Nephron progenitor cell (in vitro differentiated cells): ENCODE measurements around the gene SRGAP3.

Experiments used
- DNase-seq: peaks from one replicate; pipeline ENCODE4 v3.0.0; 2021
- H3K27ac Mint-ChIP-seq: 2 replicates; pipeline ENCODE4 v1.8.0; 2021; ENCODE audit warnings: mild to moderate bottlenecking, moderate library complexity, mixed read lengths
- H3K27me3 Mint-ChIP-seq: 2 replicates; pipeline ENCODE4 v1.8.0; 2021; ENCODE audit warnings: mild to moderate bottlenecking, low read depth, mixed read lengths; ENCODE audit not compliant: poor library complexity
- H3K36me3 Mint-ChIP-seq: 2 replicates; pipeline ENCODE4 v1.8.0; 2021; ENCODE audit warnings: low read depth, mixed read lengths
- H3K4me1 Mint-ChIP-seq: 2 replicates; pipeline ENCODE4 v1.8.0; 2021; ENCODE audit warnings: mixed read lengths
- H3K4me3 Mint-ChIP-seq: 2 replicates; pipeline ENCODE4 v1.8.0; 2021; ENCODE audit warnings: mild to moderate bottlenecking, moderate library complexity, mixed read lengths
- H3K9me3 Mint-ChIP-seq: 2 replicates; pipeline ENCODE4 v1.8.0; 2021; ENCODE audit warnings: mild to moderate bottlenecking, moderate library complexity, mixed read lengths
- CTCF ChIP-seq: fragments of 200-600 bp; sonication (generic); IDR thresholded peaks from 2 replicates; pipeline ENCODE4 v1.5.0; 2021; ENCODE audit warnings: antibody characterized with exemption

Gene SRGAP3

GRCh38 chr3:9183811-9184460 is 65.5 kb downstream of the SRGAP3 start:
- Mint-ChIP-seq H3K4me1 (peaks cover 87% of the 10 kb centered on the region), H3K36me3 (peaks cover 6% of the 10 kb centered on the region), H3K9me3 (no peaks in the 10 kb centered on the region), H3K27me3 (peaks cover 8% of the 10 kb centered on the region), H3K4me3 (peak overlapping the region; percentile 71), H3K27ac (peak overlapping the region; percentile 99)
- peak; percentile 62 for DNase-seq
- no peak for TF ChIP-seq CTCF

GRCh38 chr3:9183011-9183410 is 66.4 kb downstream of the SRGAP3 start:
- no peak for TF ChIP-seq CTCF

GRCh38 chr3:9180764-9181117 is 68.7 kb downstream of the SRGAP3 start:
- H3K9me3 Mint-ChIP-seq = peaks cover 6% of the 10 kb centered on the region
- H3K4me3 Mint-ChIP-seq = peak overlapping the region; percentile 5
- peaks cover 3% of the 10 kb centered on the region for H3K27me3 Mint-ChIP-seq
- DNase-seq = no peak
- H3K4me1 Mint-ChIP-seq = peaks cover 89% of the 10 kb centered on the region
- TF ChIP-seq CTCF = no peak
- peaks cover 27% of the 10 kb centered on the region for H3K36me3 Mint-ChIP-seq
- peak overlapping the region; percentile 89 for H3K27ac Mint-ChIP-seq

More at GRCh38 chr3:9183011-9183410, 66.4 kb downstream of the SRGAP3 start:
- peaks cover 8% of the 10 kb centered on the region for H3K27me3 Mint-ChIP-seq
- H3K36me3 Mint-ChIP-seq = peaks cover 12% of the 10 kb centered on the region
- DNase-seq = no peak
- peaks cover 93% of the 10 kb centered on the region for H3K4me1 Mint-ChIP-seq
- peak overlapping the region; percentile 71 for H3K4me3 Mint-ChIP-seq
- no peaks in the 10 kb centered on the region for H3K9me3 Mint-ChIP-seq
- peak overlapping the region; percentile 99 for H3K27ac Mint-ChIP-seq

GRCh38 chr3:9179826-9180763 is 69.4 kb downstream of the SRGAP3 start:
- Mint-ChIP-seq H3K27ac (peak overlapping the region; percentile 93), H3K4me1 (peaks cover 86% of the 10 kb centered on the region), H3K27me3 (peaks cover 3% of the 10 kb centered on the region), H3K36me3 (peaks cover 27% of the 10 kb centered on the region), H3K9me3 (peaks cover 6% of the 10 kb centered on the region), H3K4me3 (peak overlapping the region; percentile 5)
- DNase-seq = no peak
- no peak for TF ChIP-seq CTCF

- Mint-ChIP-seq H3K27ac (peak overlapping the region; percentile 44), H3K36me3 (peaks cover 27% of the 10 kb centered on the region), H3K9me3 (peaks cover 6% of the 10 kb centered on the region), H3K27me3 (peaks cover 6% of the 10 kb centered on the region), H3K4me3 (peak overlapping the region; percentile 54), H3K4me1 (peaks cover 83% of the 10 kb centered on the region)
- no peak for TF ChIP-seq CTCF
- no peak for DNase-seq
Observed at GRCh38 chr3:9178697-9179096, 70.7 kb downstream of the SRGAP3 start.
